D721Med (cell line): ENCODE results near the gene GJB2.

Experiments
- DNase-seq: peaks from one replicate; pipeline ENCODE4 v3.0.0; 2011; ENCODE audit warnings: low spot score; ENCODE audit not compliant: insufficient read length
- FAIRE-seq: peaks from 2 replicates; lab custom pipeline; 2011; peaks lifted over from hg19 to GRCh38; lab: Jason Lieb, UNC
- CTCF ChIP-seq: IDR thresholded peaks from 2 replicates; pipeline ENCODE4 v1.5.1; 2012; ENCODE audit warnings: mild to moderate bottlenecking, control low read depth; ENCODE audit not compliant: insufficient read depth; ENCODE audit errors: missing control alignments

GJB2 gene

GRCh38 chr13:20192836-20193161 is at the start of gene GJB2:
Gene GJB2 (minus strand): TSS chr13:20192938. CDS start chr13:20189581, 3,357 bp downstream.
- FAIRE-seq (no peak), DNase-seq (no peak)
- TF ChIP-seq CTCF: no peak

DNA sequence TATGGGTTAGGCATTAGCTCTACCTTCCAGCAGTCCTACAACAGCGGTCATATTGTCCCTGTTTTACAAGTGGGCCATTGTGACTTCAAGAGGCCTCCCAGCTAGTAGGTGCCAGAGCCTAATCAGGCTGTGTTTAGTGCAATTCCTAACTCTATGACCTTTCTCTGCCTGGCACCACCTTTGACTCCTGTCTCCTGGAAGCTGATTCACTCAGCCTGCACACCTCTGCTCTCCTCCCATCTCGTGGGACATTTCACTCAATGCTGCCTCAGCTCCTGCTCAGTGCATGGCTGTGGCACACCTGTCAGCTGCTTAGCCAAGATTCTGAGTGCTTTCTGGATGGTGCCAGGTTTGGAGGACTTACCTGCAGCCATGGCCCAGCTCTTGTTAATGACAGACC is 48.9 kb upstream of the GJB2 start:
- no peak for DNase-seq
- no peak for FAIRE-seq
- TF ChIP-seq CTCF: no peak

- FAIRE-seq (no peak), DNase-seq (no peak)
- no peak for TF ChIP-seq CTCF
Observed at GRCh38 chr13:20239748-20240147, 47.0 kb upstream of the GJB2 start.

DNA sequence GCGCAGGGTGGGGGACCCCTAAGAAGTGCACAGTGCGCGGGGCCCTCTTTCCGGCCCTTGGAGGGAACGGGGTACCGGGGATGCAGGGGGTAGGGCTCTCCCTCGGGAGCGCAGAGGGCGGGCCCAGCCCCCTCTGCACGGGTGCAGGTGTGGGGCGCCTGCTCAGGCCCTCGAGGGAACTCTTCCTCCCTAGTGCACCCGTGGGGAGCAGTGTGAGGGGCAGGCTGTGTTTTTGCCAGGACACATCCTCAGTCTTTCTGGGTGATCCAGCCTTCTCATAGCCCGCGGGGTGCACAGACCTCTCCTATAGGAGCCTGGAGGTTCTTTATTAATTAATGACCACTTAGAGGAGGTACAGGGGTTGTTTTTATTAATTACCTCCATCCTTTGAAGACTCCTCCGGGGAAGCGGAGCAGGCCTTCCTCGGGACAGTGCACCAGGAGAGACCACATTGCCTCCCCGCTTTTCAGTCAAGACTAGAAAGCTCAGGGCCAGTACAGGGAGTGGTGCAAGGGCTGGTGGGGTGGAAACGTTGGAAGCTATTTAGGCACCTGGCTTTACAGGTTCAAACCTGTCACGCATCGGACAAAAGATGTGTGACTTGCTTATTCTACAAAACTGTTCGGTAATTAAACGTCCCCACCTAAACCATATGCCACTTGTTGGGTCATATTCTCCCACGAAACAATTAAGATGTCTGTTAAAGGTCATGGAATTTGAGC is 40.0 kb upstream of the GJB2 start:
- no peak for FAIRE-seq
- no peak for TF ChIP-seq CTCF

DNA sequence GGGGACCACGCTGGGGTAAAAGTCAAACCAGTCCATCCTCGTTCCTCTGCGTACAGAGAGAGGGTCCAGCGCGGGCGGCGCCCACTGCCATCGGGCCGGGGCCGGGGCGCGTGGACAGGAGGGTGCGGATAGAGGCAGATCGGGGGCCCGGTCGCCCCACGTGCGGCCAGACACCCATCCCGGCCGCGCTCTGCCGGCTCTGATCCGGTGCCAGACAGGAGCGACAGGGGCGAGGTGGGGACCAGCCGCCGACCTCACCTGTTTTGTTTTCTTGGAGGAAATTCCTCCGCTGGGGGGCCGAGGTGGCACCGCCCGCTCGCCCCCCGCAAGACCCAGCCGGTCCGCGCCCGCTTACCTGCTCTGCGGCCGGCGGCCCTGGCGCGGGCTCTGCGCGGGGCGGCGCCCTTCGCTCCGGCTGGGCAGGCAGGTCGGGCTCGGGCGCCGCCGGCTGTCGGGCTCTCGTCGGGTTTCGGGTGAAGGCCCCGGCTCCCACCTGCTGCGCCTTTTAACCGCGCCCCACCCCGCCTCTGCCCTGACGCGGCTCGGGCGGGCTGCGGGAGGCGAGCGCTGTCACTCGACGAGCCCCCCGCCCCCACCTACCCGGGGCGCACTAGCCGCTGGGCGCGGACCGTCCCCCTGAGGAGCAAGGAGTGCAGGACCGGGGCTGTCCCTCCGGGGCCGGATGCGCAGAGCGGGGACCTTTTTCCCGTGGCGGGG is 39.3 kb upstream of the GJB2 start, which contains the start of gene GJB6:
Gene GJB6 (minus strand): TSS at position 481 of the 717 bp plus-strand sequence. CDS start 8,839 bp downstream, outside the sequence.
- FAIRE-seq: no peak
- DNase-seq: no peak
- no peak for TF ChIP-seq CTCF

More for the DNA sequence above, 40.0 kb upstream of the GJB2 start:
- DNase-seq: no peak

- no peak for DNase-seq
- FAIRE-seq: no peak
- no peak for TF ChIP-seq CTCF
Observed at GRCh38 chr13:20230913-20231838, 38.4 kb upstream of the GJB2 start.
